H1 (cell line): ENCODE results near the gene VTN.

ENCODE experiments used
- CEBPB ChIP-seq: IDR thresholded peaks from 2 replicates; pipeline ENCODE4 v1.6.1; 2012; ENCODE audit warnings: low read depth, low read length
- KDM5A ChIP-seq: fragments of 200-600 bp; IDR thresholded peaks from 2 replicates; pipeline ENCODE4 v1.7.1; 2012; ENCODE audit warnings: mild to moderate bottlenecking, low read length, inconsistent platforms, mixed read lengths
- NRF1 ChIP-seq: IDR thresholded peaks from 2 replicates; pipeline ENCODE4 v1.6.1; 2011; ENCODE audit warnings: mild to moderate bottlenecking, low read depth, low read length, improper control_type of control experiment
- RAD21 ChIP-seq, 2 experiments: IDR thresholded peaks in 1 of 2; conservative IDR thresholded peaks in 1 of 2; 2 replicates each; pipeline ENCODE4 v1.6.1; 2011; ENCODE audit warnings: low read depth in 2 of 2, low read length in 2 of 2, improper control_type of control experiment in 1 of 2, inconsistent platforms in 1 of 2, mild to moderate bottlenecking in 1 of 2, moderate library complexity in 1 of 2
- SP2 ChIP-seq: IDR thresholded peaks from 2 replicates; pipeline ENCODE4 v1.6.1; 2012; ENCODE audit warnings: mild to moderate bottlenecking, low read length, inconsistent platforms
- TAF7 ChIP-seq: optimal IDR thresholded peaks from 2 replicates; pipeline ENCODE3; 2011; ENCODE audit warnings: low read depth, mild to moderate bottlenecking, inconsistent platforms, low read length, moderate library complexity, borderline replicate concordance
- YY1 ChIP-seq: IDR thresholded peaks from 2 replicates; pipeline ENCODE4 v1.6.1; 2011; ENCODE audit warnings: low read depth, mild to moderate bottlenecking, low read length
- TF ChIP-seq, protein P1 (sequence below), 3 experiments: IDR thresholded peaks; 1 replicate in 2 of 3; 2 replicates in 1 of 3; pipeline versions ENCODE4 v1.5.1 to v1.6.1; 2011; ENCODE audit warnings: low read length in 3 of 3, mild to moderate bottlenecking in 3 of 3, inconsistent platforms in 2 of 3, low read depth in 1 of 3, moderate library complexity in 1 of 3; ENCODE audit not compliant: insufficient read depth in 1 of 3; ENCODE audit errors: control extremely low read depth in 1 of 3

DNA sequence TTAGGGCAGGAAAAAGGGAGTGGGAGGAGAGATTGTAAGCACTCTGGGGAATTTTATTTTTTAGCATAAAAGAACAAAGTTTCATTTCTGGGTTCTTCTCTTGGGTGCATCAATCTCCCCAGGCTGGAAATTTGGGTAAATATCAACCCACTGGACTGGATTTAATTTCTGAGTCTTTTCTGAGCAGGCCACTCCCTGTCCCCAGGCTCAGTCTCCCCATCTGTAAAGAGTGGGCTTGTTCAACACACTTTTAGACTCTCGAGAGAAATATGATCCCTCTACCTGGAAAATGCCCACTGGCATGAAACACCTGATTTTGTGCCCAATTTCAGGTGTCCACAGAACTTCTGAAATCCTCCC, 617 bp upstream of the VTN start:
- TF ChIP-seq, protein P1, sequence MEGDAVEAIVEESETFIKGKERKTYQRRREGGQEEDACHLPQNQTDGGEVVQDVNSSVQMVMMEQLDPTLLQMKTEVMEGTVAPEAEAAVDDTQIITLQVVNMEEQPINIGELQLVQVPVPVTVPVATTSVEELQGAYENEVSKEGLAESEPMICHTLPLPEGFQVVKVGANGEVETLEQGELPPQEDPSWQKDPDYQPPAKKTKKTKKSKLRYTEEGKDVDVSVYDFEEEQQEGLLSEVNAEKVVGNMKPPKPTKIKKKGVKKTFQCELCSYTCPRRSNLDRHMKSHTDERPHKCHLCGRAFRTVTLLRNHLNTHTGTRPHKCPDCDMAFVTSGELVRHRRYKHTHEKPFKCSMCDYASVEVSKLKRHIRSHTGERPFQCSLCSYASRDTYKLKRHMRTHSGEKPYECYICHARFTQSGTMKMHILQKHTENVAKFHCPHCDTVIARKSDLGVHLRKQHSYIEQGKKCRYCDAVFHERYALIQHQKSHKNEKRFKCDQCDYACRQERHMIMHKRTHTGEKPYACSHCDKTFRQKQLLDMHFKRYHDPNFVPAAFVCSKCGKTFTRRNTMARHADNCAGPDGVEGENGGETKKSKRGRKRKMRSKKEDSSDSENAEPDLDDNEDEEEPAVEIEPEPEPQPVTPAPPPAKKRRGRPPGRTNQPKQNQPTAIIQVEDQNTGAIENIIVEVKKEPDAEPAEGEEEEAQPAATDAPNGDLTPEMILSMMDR (IDR thresholded peaks at IDR 0.05; ENCODE audit: control extremely low read depth in 1 of 3, insufficient read depth in 1 of 3, low read depth in 1 of 3, low read length in 3 of 3), result no peak
- no peak for TF ChIP-seq CEBPB
- no peak for TF ChIP-seq TAF7
- no peak for TF ChIP-seq KDM5A
- no peak for TF ChIP-seq YY1
- no peak for TF ChIP-seq NRF1
- no peak for TF ChIP-seq RAD21 (IDR thresholded peaks at IDR 0.05 in 1 of 2, conservative IDR thresholded peaks at IDR 0.05 in 1 of 2; ENCODE audit: low read depth in 2 of 2, low read length in 2 of 2)
- TF ChIP-seq SP2, result no peak
